ENCODE results near the gene OCIAD2.

GRCh38 chr4:48939785-48940184 lies 33.2 kb upstream of the OCIAD2 start:
- TF ChIP-seq EZH2phosphoT487 (IDR thresholded peaks at IDR 0.05; ENCODE audit: borderline replicate concordance) = no peak
- peak; percentile 77 for TF ChIP-seq JUND (IDR thresholded peaks at IDR 0.05)
- no peak for TF ChIP-seq ZFX (IDR thresholded peaks at IDR 0.05)
